Effector CD4-positive, alpha-beta T cell (primary cell): ENCODE results near the gene ERRFI1.

Experiments used
- DNase-seq: peaks from one replicate; pipeline ENCODE4 v3.0.0-alpha.2; 2020

The ERRFI1 gene

GRCh38 chr1:8018492-8019228 lies 7.4 kb downstream of the ERRFI1 start:
- no peak for DNase-seq

GRCh38 chr1:8017495-8018197 lies 8.5 kb downstream of the ERRFI1 start:
- DNase-seq: no peak

- DNase-seq: no peak
Observed at GRCh38 chr1:8016895-8017241, 9.2 kb downstream of the ERRFI1 start.

GRCh38 chr1:8016210-8016894 lies 9.8 kb downstream of the ERRFI1 start:
- no peak for DNase-seq

- no peak for DNase-seq
Observed at GRCh38 chr1:8015809-8016165, 10.3 kb downstream of the ERRFI1 start.

- DNase-seq: peak; percentile 16
Observed at GRCh38 chr1:8015036-8015808, 10.9 kb downstream of the ERRFI1 start.

GRCh38 chr1:8014381-8014988 lies 11.6 kb downstream of the ERRFI1 start:
- DNase-seq: no peak

GRCh38 chr1:8013800-8014199 lies 12.3 kb downstream of the ERRFI1 start:
- no peak for DNase-seq

- DNase-seq: no peak
Observed at GRCh38 chr1:8013399-8013798, 12.7 kb downstream of the ERRFI1 start.

- DNase-seq: no peak
Observed at GRCh38 chr1:8012955-8013354, 13.2 kb downstream of the ERRFI1 start.

- DNase-seq: no peak
Observed at GRCh38 chr1:8011923-8012858, 13.9 kb downstream of the ERRFI1 start.

- no peak for DNase-seq
Observed at GRCh38 chr1:8011016-8011415, 15.1 kb downstream of the ERRFI1 start.

- no peak for DNase-seq
Observed at GRCh38 chr1:8010080-8010664, 15.9 kb downstream of the ERRFI1 start.

- DNase-seq: no peak
Observed at GRCh38 chr1:8009043-8010002, 16.8 kb downstream of the ERRFI1 start.

- no peak for DNase-seq
Observed at GRCh38 chr1:8006037-8006963, 19.8 kb downstream of the ERRFI1 start.

GRCh38 chr1:8004803-8005573 lies 21.1 kb downstream of the ERRFI1 start:
- no peak for DNase-seq

- DNase-seq: no peak
Observed at GRCh38 chr1:8004113-8004802, 21.9 kb downstream of the ERRFI1 start.
